IMR-90 (cell line): ENCODE results near the gene SPEG. TPM values are rescaled to one million over a fixed set of nuclear protein-coding genes. Genes with fewer than 3 reads are reported as not detected.

ENCODE experiments used
- ATAC-seq: fragments of 200-7000 bp; cut with Tn5 transposase; 2 replicates; pipeline ENCODE4 v1.9.1; 2020; ENCODE audit warnings: low read depth, mild to moderate bottlenecking, moderate library complexity
- BruUV-seq: library from RNA; stranded (reverse); fragments of 400-500 nt; replicated peaks from 2 replicates; lab custom pipeline; 2021; lab: Mats Ljungman, UMichigan
- CTCF ChIA-PET: fragments of 300-600 bp; formaldehyde crosslinking; extraction: SDS; loops from one replicate; lab custom pipeline; 2021; ENCODE audit warnings: antibody characterized with exemption; lab: Yijun Ruan, JAX
- POLR2A ChIA-PET: fragments of 300-600 bp; sonication (Branson Sonifier 250); formaldehyde crosslinking; loops from one replicate; lab custom pipeline; 2022; ENCODE audit warnings: antibody characterized with exemption; ENCODE audit not compliant: unreplicated experiment; lab: Charles Lee
- DNase-seq: peaks from one replicate; pipeline ENCODE4 v3.0.0; 2013
- H2AFZ ChIP-seq: replicated peaks from 2 replicates; pipeline ENCODE3; 2013; ENCODE audit warnings: low read length, mild to moderate bottlenecking; ENCODE audit not compliant: poor library complexity
- H2AK5ac ChIP-seq: 2 replicates; pipeline ENCODE4 v1.6.1; 2013; ENCODE audit warnings: low read depth, low read length, inconsistent platforms
- H2AK9ac ChIP-seq: replicated peaks from 2 replicates; pipeline ENCODE3; 2013; ENCODE audit warnings: mild to moderate bottlenecking, low read depth, low read length, moderate library complexity; ENCODE audit not compliant: poor library complexity
- H2BK120ac ChIP-seq: 2 replicates; pipeline ENCODE4 v1.6.1; 2013; ENCODE audit warnings: low read depth, low read length, inconsistent platforms
- H2BK15ac ChIP-seq: 3 replicates; pipeline ENCODE4 v1.6.1; 2013; ENCODE audit warnings: low read depth, low read length, inconsistent platforms
- H2BK20ac ChIP-seq: 2 replicates; pipeline ENCODE4 v1.6.1; 2013; ENCODE audit warnings: low read depth, mild to moderate bottlenecking, inconsistent platforms, low read length, moderate library complexity
- H2BK5ac ChIP-seq: 2 replicates; pipeline ENCODE4 v1.6.1; 2013; ENCODE audit warnings: mild to moderate bottlenecking, low read depth, low read length, inconsistent platforms; ENCODE audit not compliant: poor library complexity, severe bottlenecking
- H3K14ac ChIP-seq: replicated peaks from 2 replicates; pipeline ENCODE4 v1.6.1; 2013; ENCODE audit warnings: low read depth, low read length, inconsistent platforms
- H3K18ac ChIP-seq: 2 replicates; pipeline ENCODE4 v1.6.1; 2013; ENCODE audit warnings: low read depth, low read length, control low read depth
- H3K23ac ChIP-seq: 2 replicates; pipeline ENCODE4 v1.6.1; 2013; ENCODE audit warnings: low read depth, low read length, inconsistent platforms
- H3K27ac ChIP-seq: 2 replicates; pipeline ENCODE4 v1.5.1; 2013; ENCODE audit warnings: mild to moderate bottlenecking, control low read depth, low read length; ENCODE audit not compliant: insufficient read depth
- H3K27me3 ChIP-seq: 2 replicates; pipeline ENCODE4 v1.6.1; 2013; ENCODE audit warnings: low read length; ENCODE audit not compliant: control insufficient read depth, insufficient read depth
- H3K36me3 ChIP-seq: 2 replicates; pipeline ENCODE4 v1.6.1; 2013; ENCODE audit warnings: low read length, mixed read lengths; ENCODE audit not compliant: control insufficient read depth, insufficient read depth
- H3K4ac ChIP-seq: 2 replicates; pipeline ENCODE4 v1.6.1; 2013; ENCODE audit warnings: low read depth, low read length, inconsistent platforms
- H3K4me1 ChIP-seq: 2 replicates; pipeline ENCODE4 v1.6.1; 2013; ENCODE audit warnings: low read length, mixed read lengths; ENCODE audit not compliant: control insufficient read depth, insufficient read depth
- H3K4me2 ChIP-seq: 2 replicates; pipeline ENCODE4 v1.6.1; 2013; ENCODE audit warnings: low read depth, mild to moderate bottlenecking, control low read depth, low read length, moderate library complexity
- H3K4me3 ChIP-seq: 2 replicates; pipeline ENCODE4 v1.5.1; 2013; ENCODE audit warnings: low read depth, mild to moderate bottlenecking, control low read depth, low read length, moderate library complexity; ENCODE audit not compliant: insufficient read depth
- H3K56ac ChIP-seq: 2 replicates; pipeline ENCODE4 v1.6.1; 2013; ENCODE audit warnings: low read length, inconsistent platforms; ENCODE audit not compliant: insufficient read depth; ENCODE audit errors: extremely low read depth
- H3K79me1 ChIP-seq, 2 experiments: 2 replicates each; pipeline ENCODE4 v1.6.1; 2013; ENCODE audit warnings: low read length in 2 of 2, inconsistent platforms in 1 of 2, low read depth in 1 of 2
- H3K9ac ChIP-seq: 2 replicates; pipeline ENCODE4 v1.6.1; 2013; ENCODE audit warnings: low read depth, low read length, control low read depth
- H3K9me1 ChIP-seq: 2 replicates; pipeline ENCODE4 v1.6.1; 2013; ENCODE audit warnings: low read length, inconsistent platforms; ENCODE audit not compliant: insufficient read depth
- H3K9me3 ChIP-seq: 2 replicates; pipeline ENCODE4 v1.6.1; 2013; ENCODE audit warnings: low read length; ENCODE audit not compliant: control insufficient read depth, insufficient read depth
- H4K20me1 ChIP-seq: 2 replicates; pipeline ENCODE4 v1.6.1; 2013; ENCODE audit warnings: low read length, inconsistent platforms; ENCODE audit not compliant: insufficient read depth
- H4K5ac ChIP-seq: 2 replicates; pipeline ENCODE4 v1.6.1; 2013; ENCODE audit warnings: mild to moderate bottlenecking, low read depth, low read length, control low read depth
- H4K8ac ChIP-seq, 2 experiments: 2 replicates each; pipeline ENCODE4 v1.6.1; 2013; ENCODE audit warnings: low read depth in 2 of 2, low read length in 2 of 2, control low read depth in 1 of 2, inconsistent platforms in 1 of 2
- H4K91ac ChIP-seq: 2 replicates; pipeline ENCODE4 v1.6.1; 2013; ENCODE audit warnings: low read depth, low read length, inconsistent platforms; ENCODE audit not compliant: insufficient read depth
- CEBPB ChIP-seq: IDR thresholded peaks from 2 replicates; pipeline ENCODE4 v1.6.1; 2012; ENCODE audit warnings: low read depth, low read length, improper control_type of control experiment
- CHD1 ChIP-seq: IDR thresholded peaks from 2 replicates; pipeline ENCODE4 v1.6.1; 2012; ENCODE audit warnings: low read depth, low read length, improper control_type of control experiment
- ELK1 ChIP-seq: fragments of 150-350 bp; IDR thresholded peaks from 2 replicates; pipeline ENCODE4 v1.6.1; 2016; ENCODE audit warnings: low read depth, mild to moderate bottlenecking, low read length, moderate library complexity, borderline replicate concordance
- FOS ChIP-seq: fragments of 150-350 bp; IDR thresholded peaks from 2 replicates; pipeline ENCODE4 v1.6.1; 2016; ENCODE audit warnings: low read depth, low read length
- MAFK ChIP-seq: IDR thresholded peaks from 2 replicates; pipeline ENCODE4 v1.6.1; 2012; ENCODE audit warnings: low read depth, low read length, improper control_type of control experiment
- MAZ ChIP-seq: IDR thresholded peaks from 2 replicates; pipeline ENCODE4 v1.6.1; 2012; ENCODE audit warnings: low read depth, mild to moderate bottlenecking, low read length, improper control_type of control experiment, moderate library complexity, borderline replicate concordance
- MXI1 ChIP-seq: IDR thresholded peaks from 2 replicates; pipeline ENCODE4 v1.6.1; 2012; ENCODE audit warnings: low read depth, mild to moderate bottlenecking, low read length, moderate library complexity, borderline replicate concordance
- NFE2L2 ChIP-seq: fragments of 150-350 bp; IDR thresholded peaks from 2 replicates; pipeline ENCODE4 v1.6.1; 2016; ENCODE audit warnings: low read depth, mild to moderate bottlenecking, low read length
- POLR2A ChIP-seq: IDR thresholded peaks from 2 replicates; pipeline ENCODE4 v1.6.1; 2012; ENCODE audit warnings: mild to moderate bottlenecking, low read depth, low read length
- RCOR1 ChIP-seq: IDR thresholded peaks from 2 replicates; pipeline ENCODE4 v1.6.1; 2012; ENCODE audit warnings: mild to moderate bottlenecking, low read length, improper control_type of control experiment; ENCODE audit not compliant: insufficient replicate concordance
- RFX5 ChIP-seq: IDR thresholded peaks from 2 replicates; pipeline ENCODE4 v1.8.0; 2012; ENCODE audit warnings: low read depth, mild to moderate bottlenecking, low read length, moderate library complexity
- WGBS, 2 experiments: methylation state at CpG; one replicate each; pipeline versions ENCODE4 v1.1.5 to v1.1.7; 2013; ENCODE audit warnings: missing lambda C conversion rate in 2 of 2; ENCODE audit not compliant: insufficient read length in 1 of 2; ENCODE audit errors: extremely low coverage in 2 of 2; 5-methylcytosine and 5-hydroxymethylcytosine counted together
- dilution Hi-C: fragments of 300-500 bp; cut with HindIII; formaldehyde crosslinking; loops from one replicate; pipeline ENCODE4 v1.14.3; 2018; ENCODE audit warnings: low sequenced_read_pairs; ENCODE audit not compliant: unreplicated experiment
- in situ Hi-C: fragments of 300-500 bp; cut with MboI; formaldehyde crosslinking; loops from 3 replicates; pipeline ENCODE4 v1.14.3; 2019; ENCODE audit warnings: low sequenced_read_pairs, inconsistent platforms, mixed read lengths
- intact Hi-C: fragments of 100-400 bp; cut with micrococcal nuclease; formaldehyde crosslinking; loops from 2 replicates; pipeline ENCODE4 v1.10.0; 2022
- polyA plus RNA-seq, 3 experiments: library from polyadenylated mRNA; depleted of rRNA; stranded (reverse); fragments of >200 nt; gene quantifications; 2 replicates each; pipeline ENCODE4 v1.2.3, GENCODE V29; 2012; ENCODE audit warnings: low replicate concordance in 1 of 3
- total RNA-seq: library from RNA; depleted of rRNA; stranded (reverse); fragments of >200 nt; gene quantifications from 2 replicates; pipeline ENCODE4 v1.2.3, GENCODE V29; 2012
- TF ChIP-seq, protein P1 (sequence below): conservative IDR thresholded peaks from 2 replicates; pipeline ENCODE4 v1.5.1; 2012; ENCODE audit warnings: mild to moderate bottlenecking, low read depth, low read length, improper control_type of control experiment

SPEG gene
- total and polyA plus RNA-seq, 2 of the 4 experiments (the other 2 are of a cell fraction) = 6.8 to 81.6 TPM

DNA sequence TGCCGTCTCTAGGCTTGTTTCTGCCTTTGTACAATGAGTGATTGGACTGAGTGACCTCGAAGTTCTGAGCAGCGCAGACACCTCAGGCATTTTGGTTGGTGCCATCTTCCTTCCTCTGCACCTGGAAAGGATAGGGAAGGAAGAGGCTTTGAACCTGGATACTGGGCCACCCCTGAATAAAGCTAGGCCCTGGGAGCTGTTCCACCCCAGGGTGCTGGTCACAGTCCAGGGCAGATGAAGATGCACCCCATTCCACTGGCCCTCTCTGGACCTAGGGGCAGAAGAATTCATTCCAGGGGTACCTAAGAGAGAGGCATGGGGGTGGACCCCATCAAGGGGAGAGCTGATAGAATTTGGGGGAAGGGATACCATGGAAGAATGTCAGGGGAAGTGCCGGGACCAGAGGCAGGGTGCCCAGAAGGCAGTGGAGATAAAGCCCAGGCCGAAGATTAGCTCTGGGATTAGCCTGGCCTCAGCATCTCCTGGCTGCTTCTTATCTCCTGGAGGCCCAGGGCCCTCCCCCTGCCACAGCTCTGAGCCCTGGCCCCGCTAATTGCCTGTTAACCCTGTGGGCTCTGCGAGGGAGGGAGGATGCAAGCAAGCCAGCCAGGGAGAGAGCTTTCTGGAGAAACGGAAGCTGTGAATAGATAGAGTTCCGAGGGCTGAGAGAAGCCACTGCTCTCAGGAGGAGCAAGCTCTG, 91.0 kb downstream of the SPEG start:
- BruUV-seq = no TSS peak
- DNase-seq = no peak
- Histone ChIP-seq H2BK20ac (no peak overlapping the region), H3K27me3 (peaks cover 47% of the 10 kb centered on the region), H3K4me3 (no peak overlapping the region), H3K27ac (no peak overlapping the region), H3K79me1 (no peaks in the 10 kb centered on the region), H3K56ac (no peak overlapping the region), H4K20me1 (no peaks in the 10 kb centered on the region; the same call in 1 of the 2 replicates), H3K36me3 (no peaks in the 10 kb centered on the region), H2BK120ac (no peak overlapping the region), H3K14ac (no peak overlapping the region), H2AK5ac (no peak overlapping the region), H3K9ac (no peak overlapping the region), H3K9me1 (no peaks in the 10 kb centered on the region), H3K4me2 (no peak overlapping the region), H3K18ac (no peak overlapping the region), H3K23ac (no peak overlapping the region), H3K9me3 (no peaks in the 10 kb centered on the region), H3K4me1 (peaks cover 16% of the 10 kb centered on the region), H2AFZ (no peak overlapping the region), H4K91ac (no peak overlapping the region), H4K8ac (no peak overlapping the region), H2BK5ac (no peak overlapping the region), H3K4ac (no peak overlapping the region), H4K5ac (no peak overlapping the region), H2AK9ac (no peak overlapping the region), H2BK15ac (no peak overlapping the region)
- intact Hi-C loops = no loop called here
- in situ Hi-C loops = no loop called here
- dilution Hi-C loops = no loop called here
- no peak for ATAC-seq
- no peak for TF ChIP-seq MAFK
- no peak for TF ChIP-seq FOS
- no peak for TF ChIP-seq CEBPB
- TF ChIP-seq ELK1 = no peak
- no peak for TF ChIP-seq NFE2L2
- no peak for TF ChIP-seq MXI1
- TF ChIP-seq MAZ = no peak
- no peak for TF ChIP-seq CHD1
- TF ChIP-seq RCOR1 = no peak
- TF ChIP-seq, protein P1, sequence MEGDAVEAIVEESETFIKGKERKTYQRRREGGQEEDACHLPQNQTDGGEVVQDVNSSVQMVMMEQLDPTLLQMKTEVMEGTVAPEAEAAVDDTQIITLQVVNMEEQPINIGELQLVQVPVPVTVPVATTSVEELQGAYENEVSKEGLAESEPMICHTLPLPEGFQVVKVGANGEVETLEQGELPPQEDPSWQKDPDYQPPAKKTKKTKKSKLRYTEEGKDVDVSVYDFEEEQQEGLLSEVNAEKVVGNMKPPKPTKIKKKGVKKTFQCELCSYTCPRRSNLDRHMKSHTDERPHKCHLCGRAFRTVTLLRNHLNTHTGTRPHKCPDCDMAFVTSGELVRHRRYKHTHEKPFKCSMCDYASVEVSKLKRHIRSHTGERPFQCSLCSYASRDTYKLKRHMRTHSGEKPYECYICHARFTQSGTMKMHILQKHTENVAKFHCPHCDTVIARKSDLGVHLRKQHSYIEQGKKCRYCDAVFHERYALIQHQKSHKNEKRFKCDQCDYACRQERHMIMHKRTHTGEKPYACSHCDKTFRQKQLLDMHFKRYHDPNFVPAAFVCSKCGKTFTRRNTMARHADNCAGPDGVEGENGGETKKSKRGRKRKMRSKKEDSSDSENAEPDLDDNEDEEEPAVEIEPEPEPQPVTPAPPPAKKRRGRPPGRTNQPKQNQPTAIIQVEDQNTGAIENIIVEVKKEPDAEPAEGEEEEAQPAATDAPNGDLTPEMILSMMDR = no peak
- TF ChIP-seq RFX5 = no peak
- TF ChIP-seq POLR2A = no peak
- 100% methylated on average over 1 of the region's 9 CpGs; no CpG with 5 or more reads in 1 of the 2 experiments for WGBS, 2 experiments
- ChIA-PET POLR2A (no interaction called here), CTCF (interaction anchor here (1.3 kb wide), 1 partner anchor 16 kb away, joined by 3 read pairs; no protein-coding TSS in a partner anchor)
